Central memory CD8-positive, alpha-beta T cell (primary cell): ENCODE results near the gene NPPA.
A peak's percentile ranks its signal among the peaks of the same experiment; 100 is the strongest.

ENCODE experiments used
- ATAC-seq: fragments of 150-1000 bp; cut with Tn5 transposase; replicated peaks from 2 replicates; pipeline ENCODE4 v1.10.0; 2022; ENCODE audit warnings: mild to moderate bottlenecking, moderate FRiP score, moderate number of reproducible peaks; ENCODE audit not compliant: poor library complexity, severe bottlenecking; ENCODE audit errors: extremely low read depth
- DNase-seq, 2 donors: peaks; one replicate each; pipeline ENCODE4 v3.0.0; 2021; ENCODE audit warnings: low spot score in 2 of 2
- H3K27ac Mint-ChIP-seq: one replicate; pipeline ENCODE4 v1.8.0; 2022; ENCODE audit warnings: low read depth, mild to moderate bottlenecking, moderate library complexity, mixed read lengths
- H3K27me3 Mint-ChIP-seq: one replicate; pipeline ENCODE4 v1.8.0; 2022; ENCODE audit warnings: mixed read lengths
- H3K36me3 Mint-ChIP-seq: one replicate; pipeline ENCODE4 v1.8.0; 2022; ENCODE audit warnings: mild to moderate bottlenecking, moderate library complexity, mixed read lengths; ENCODE audit not compliant: insufficient read depth
- H3K4me1 Mint-ChIP-seq: one replicate; pipeline ENCODE4 v1.8.0; 2022; ENCODE audit warnings: mixed read lengths
- H3K4me3 Mint-ChIP-seq: one replicate; pipeline ENCODE4 v1.8.0; 2022; ENCODE audit warnings: mild to moderate bottlenecking, moderate library complexity, mixed read lengths
- H3K9me3 Mint-ChIP-seq: one replicate; pipeline ENCODE4 v1.8.0; 2022; ENCODE audit warnings: mixed read lengths

Gene NPPA

GRCh38 chr1:11869104-11869503 lies 21.5 kb upstream of the NPPA start:
- H3K4me3 Mint-ChIP-seq, result no peak overlapping the region

GRCh38 chr1:11868331-11868980 lies 20.9 kb upstream of the NPPA start:
- Mint-ChIP-seq H3K27ac (no peak overlapping the region), H3K4me1 (no peaks in the 10 kb centered on the region), H3K9me3 (no peaks in the 10 kb centered on the region), H3K36me3 (no peaks in the 10 kb centered on the region), H3K4me3 (no peak overlapping the region), H3K27me3 (peaks cover 40% of the 10 kb centered on the region)
- DNase-seq (no peak), ATAC-seq (no peak)

More at GRCh38 chr1:11869104-11869503, 21.5 kb upstream of the NPPA start:
- DNase-seq (no peak), ATAC-seq (no peak)
- Mint-ChIP-seq H3K4me1 (no peaks in the 10 kb centered on the region), H3K27me3 (peaks cover 42% of the 10 kb centered on the region), H3K9me3 (no peaks in the 10 kb centered on the region), H3K27ac (no peak overlapping the region), H3K36me3 (no peaks in the 10 kb centered on the region)

- H3K9me3 Mint-ChIP-seq, result no peaks in the 10 kb centered on the region
- no peak overlapping the region for H3K27ac Mint-ChIP-seq
- ATAC-seq, result no peak
- no peak overlapping the region for H3K4me3 Mint-ChIP-seq
- peaks cover 68% of the 10 kb centered on the region for H3K27me3 Mint-ChIP-seq
- no peaks in the 10 kb centered on the region for H3K36me3 Mint-ChIP-seq
- DNase-seq, result no peak
- H3K4me1 Mint-ChIP-seq, result no peaks in the 10 kb centered on the region
Observed at GRCh38 chr1:11862890-11863289, 15.3 kb upstream of the NPPA start.

GRCh38 chr1:11860587-11860986 lies 13.0 kb upstream of the NPPA start:
- H3K27ac Mint-ChIP-seq, result no peak overlapping the region

GRCh38 chr1:11860083-11860482 lies 12.5 kb upstream of the NPPA start:
- Mint-ChIP-seq H3K4me3 (no peak overlapping the region), H3K27me3 (peaks cover 73% of the 10 kb centered on the region), H3K4me1 (no peaks in the 10 kb centered on the region), H3K27ac (no peak overlapping the region), H3K36me3 (no peaks in the 10 kb centered on the region), H3K9me3 (no peaks in the 10 kb centered on the region)
- ATAC-seq, result no peak
- no peak for DNase-seq

More at GRCh38 chr1:11860587-11860986, 13.0 kb upstream of the NPPA start:
- Mint-ChIP-seq H3K36me3 (no peaks in the 10 kb centered on the region), H3K4me3 (no peak overlapping the region), H3K27me3 (peaks cover 75% of the 10 kb centered on the region), H3K4me1 (no peaks in the 10 kb centered on the region), H3K9me3 (no peaks in the 10 kb centered on the region)
- ATAC-seq (no peak), DNase-seq (no peak)

GRCh38 chr1:11858968-11859871 lies 11.6 kb upstream of the NPPA start:
- Mint-ChIP-seq H3K9me3 (no peaks in the 10 kb centered on the region), H3K27ac (peak overlapping the region; percentile 46), H3K4me1 (no peaks in the 10 kb centered on the region), H3K27me3 (peaks cover 73% of the 10 kb centered on the region), H3K36me3 (no peaks in the 10 kb centered on the region), H3K4me3 (no peak overlapping the region)
- DNase-seq, result peak; percentile 57 to 61
- ATAC-seq, result peak; percentile 80

- Mint-ChIP-seq H3K27ac (peak within 1 kb of the TSS; percentile 46), H3K4me3 (no peak within 1 kb of the TSS), H3K27me3 (peaks cover 74% of the 10 kb centered on the region), H3K9me3 (no peaks in the 10 kb centered on the region), H3K4me1 (no peaks in the 10 kb centered on the region), H3K36me3 (no peaks in the 10 kb centered on the region)
- DNase-seq, result no peak
- ATAC-seq, result no peak
Observed at GRCh38 chr1:11858613-11858967, 11.0 kb upstream of the NPPA start, which contains the start of gene NPPB. Gene NPPB (minus strand): TSS chr1:11858945. CDS start chr1:11858833, 112 bp downstream.

GRCh38 chr1:11858158-11858557 lies 10.6 kb upstream of the NPPA start:
- ATAC-seq (no peak), DNase-seq (no peak)
- Mint-ChIP-seq H3K27me3 (peaks cover 76% of the 10 kb centered on the region), H3K36me3 (no peaks in the 10 kb centered on the region), H3K9me3 (no peaks in the 10 kb centered on the region), H3K27ac (peak overlapping the region; percentile 46), H3K4me1 (no peaks in the 10 kb centered on the region), H3K4me3 (no peak overlapping the region)

- Mint-ChIP-seq H3K27ac (no peak overlapping the region), H3K36me3 (no peaks in the 10 kb centered on the region), H3K4me1 (no peaks in the 10 kb centered on the region), H3K4me3 (no peak overlapping the region), H3K9me3 (no peaks in the 10 kb centered on the region), H3K27me3 (peaks cover 76% of the 10 kb centered on the region)
- no peak for ATAC-seq
- no peak for DNase-seq
Observed at GRCh38 chr1:11857164-11857851, 9.7 kb upstream of the NPPA start.

GRCh38 chr1:11856698-11857097 lies 9.1 kb upstream of the NPPA start:
- Mint-ChIP-seq H3K27me3 (peaks cover 72% of the 10 kb centered on the region), H3K27ac (no peak overlapping the region), H3K4me3 (no peak overlapping the region), H3K9me3 (no peaks in the 10 kb centered on the region), H3K4me1 (no peaks in the 10 kb centered on the region), H3K36me3 (no peaks in the 10 kb centered on the region)
- DNase-seq, result no peak
- ATAC-seq, result no peak

GRCh38 chr1:11855430-11855829 lies 7.8 kb upstream of the NPPA start:
- no peaks in the 10 kb centered on the region for H3K9me3 Mint-ChIP-seq
- no peak overlapping the region for H3K27ac Mint-ChIP-seq
- DNase-seq, result no peak
- no peaks in the 10 kb centered on the region for H3K36me3 Mint-ChIP-seq
- no peaks in the 10 kb centered on the region for H3K4me1 Mint-ChIP-seq
- peaks cover 68% of the 10 kb centered on the region for H3K27me3 Mint-ChIP-seq
- no peak overlapping the region for H3K4me3 Mint-ChIP-seq
- ATAC-seq, result no peak

GRCh38 chr1:11854519-11854918 lies 6.9 kb upstream of the NPPA start:
- Mint-ChIP-seq H3K27ac (no peak overlapping the region), H3K27me3 (peaks cover 59% of the 10 kb centered on the region), H3K36me3 (no peaks in the 10 kb centered on the region), H3K9me3 (no peaks in the 10 kb centered on the region), H3K4me1 (no peaks in the 10 kb centered on the region), H3K4me3 (no peak overlapping the region)
- ATAC-seq (no peak), DNase-seq (no peak)
